ENCODE data around the gene KIF6.

DNA sequence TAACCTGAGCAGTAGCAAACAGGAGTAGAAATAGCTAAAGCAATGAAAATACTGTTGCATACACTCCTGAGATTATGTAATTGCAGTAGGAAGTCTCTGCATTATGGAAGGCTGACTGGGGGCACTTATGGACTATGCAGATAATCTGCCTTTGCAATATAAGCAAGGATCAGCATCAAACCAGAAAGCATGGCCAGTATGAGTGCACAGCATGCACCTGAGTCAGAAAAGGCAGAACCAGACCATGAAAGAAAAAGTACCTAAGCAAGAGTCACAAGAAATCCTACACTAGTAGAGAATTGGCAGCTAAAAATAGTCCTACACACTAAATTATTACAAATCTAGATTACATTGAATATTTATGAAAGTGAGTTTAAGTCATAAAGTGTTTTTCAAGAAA, 164.3 kb downstream of the KIF6 start:
- TF ChIP-seq, protein P1, sequence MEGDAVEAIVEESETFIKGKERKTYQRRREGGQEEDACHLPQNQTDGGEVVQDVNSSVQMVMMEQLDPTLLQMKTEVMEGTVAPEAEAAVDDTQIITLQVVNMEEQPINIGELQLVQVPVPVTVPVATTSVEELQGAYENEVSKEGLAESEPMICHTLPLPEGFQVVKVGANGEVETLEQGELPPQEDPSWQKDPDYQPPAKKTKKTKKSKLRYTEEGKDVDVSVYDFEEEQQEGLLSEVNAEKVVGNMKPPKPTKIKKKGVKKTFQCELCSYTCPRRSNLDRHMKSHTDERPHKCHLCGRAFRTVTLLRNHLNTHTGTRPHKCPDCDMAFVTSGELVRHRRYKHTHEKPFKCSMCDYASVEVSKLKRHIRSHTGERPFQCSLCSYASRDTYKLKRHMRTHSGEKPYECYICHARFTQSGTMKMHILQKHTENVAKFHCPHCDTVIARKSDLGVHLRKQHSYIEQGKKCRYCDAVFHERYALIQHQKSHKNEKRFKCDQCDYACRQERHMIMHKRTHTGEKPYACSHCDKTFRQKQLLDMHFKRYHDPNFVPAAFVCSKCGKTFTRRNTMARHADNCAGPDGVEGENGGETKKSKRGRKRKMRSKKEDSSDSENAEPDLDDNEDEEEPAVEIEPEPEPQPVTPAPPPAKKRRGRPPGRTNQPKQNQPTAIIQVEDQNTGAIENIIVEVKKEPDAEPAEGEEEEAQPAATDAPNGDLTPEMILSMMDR (IDR thresholded peaks at IDR 0.05; ENCODE audit: insufficient read depth, low read depth, low read length) = no peak
- TF ChIP-seq EZH2 (IDR thresholded peaks at IDR 0.05; ENCODE audit: insufficient read depth, low read length) = no peak
